Activated CD8-positive, alpha-beta T cell treated with anti-CD3 and anti-CD28 coated beads for 36 hours (primary cell): Measurements from ENCODE around the gene ARHGAP26. TPM values are rescaled to one million over a fixed set of nuclear protein-coding genes. Genes with fewer than 3 reads are reported as not detected.

Experiments
- ATAC-seq: fragments of 200-7000 bp; cut with Tn5 transposase; one replicate; pipeline ENCODE4 v1.10.0; 2021; ENCODE audit warnings: mild to moderate bottlenecking, moderate library complexity
- CTCF ChIA-PET: fragments of 350-600 bp; sonication (Branson Sonifier 250); formaldehyde crosslinking; loops from one replicate; lab custom pipeline; 2021; ENCODE audit warnings: antibody characterized with exemption; lab: Charles Lee
- POLR2A ChIA-PET: fragments of 350-600 bp; sonication (Branson Sonifier 250); formaldehyde crosslinking; loops from one replicate; lab custom pipeline; 2021; ENCODE audit warnings: antibody characterized with exemption; lab: Charles Lee
- DNase-seq: peaks from one replicate; pipeline ENCODE4 v3.0.0-alpha.2; 2020
- H3K27ac Mint-ChIP-seq: one replicate; pipeline ENCODE4 v1.8.0; 2021; ENCODE audit warnings: mild to moderate bottlenecking, mixed read lengths
- H3K27me3 Mint-ChIP-seq: one replicate; pipeline ENCODE4 v1.8.0; 2021; ENCODE audit warnings: mixed read lengths
- H3K36me3 Mint-ChIP-seq: one replicate; pipeline ENCODE4 v1.8.0; 2021; ENCODE audit warnings: low read depth, mixed read lengths
- H3K4me1 Mint-ChIP-seq: one replicate; pipeline ENCODE4 v1.8.0; 2021; ENCODE audit warnings: low read depth, mixed read lengths
- H3K4me3 Mint-ChIP-seq: one replicate; pipeline ENCODE4 v1.8.0; 2021; ENCODE audit warnings: mild to moderate bottlenecking, moderate library complexity, mixed read lengths
- H3K9me3 Mint-ChIP-seq: one replicate; pipeline ENCODE4 v1.8.0; 2021; ENCODE audit warnings: mixed read lengths
- CTCF ChIP-seq: fragments of 200-600 bp; IDR thresholded peaks from one replicate; pipeline ENCODE4 v1.8.0; 2022; ENCODE audit warnings: antibody characterized with exemption, mild to moderate bottlenecking
- intact Hi-C: fragments of 100-400 bp; cut with micrococcal nuclease; formaldehyde crosslinking; loops from one replicate; pipeline ENCODE4 v1.10.0; 2022
- total RNA-seq, 2 experiments: library from RNA; stranded (reverse); gene quantifications; one replicate each; pipeline ENCODE4 v1.2.3, GENCODE V29; 2021

The ARHGAP26 gene
- total RNA-seq, 2 experiments from 2014 or later: 12.7 to 18.0 TPM

- Mint-ChIP-seq H3K4me1 (peaks cover 22% of the 10 kb centered on the region), H3K27ac (no peak overlapping the region), H3K9me3 (no peaks in the 10 kb centered on the region), H3K4me3 (no peak overlapping the region), H3K27me3 (no peaks in the 10 kb centered on the region), H3K36me3 (peaks cover 38% of the 10 kb centered on the region)
- ChIA-PET CTCF (interaction anchor here (0.5 kb wide), 1 partner anchor 173 kb away, joined by 3 read pairs; no protein-coding TSS in a partner anchor), POLR2A (interaction anchor here (0.7 kb wide), 2 partner anchors 390 to 786 kb away, joined by 3 to 6 read pairs; no protein-coding TSS in a partner anchor)
- TF ChIP-seq CTCF: no peak
- DNase-seq: no peak
- no peak for ATAC-seq
- intact Hi-C loops: no loop called here
Measured at GRCh38 chr5:143046314-143046713, 276.1 kb downstream of the ARHGAP26 start.

GRCh38 chr5:143047091-143047490, 276.9 kb downstream of the ARHGAP26 start:
- Mint-ChIP-seq H3K9me3 (no peaks in the 10 kb centered on the region), H3K27me3 (no peaks in the 10 kb centered on the region), H3K4me3 (no peak overlapping the region), H3K4me1 (peaks cover 27% of the 10 kb centered on the region), H3K27ac (no peak overlapping the region), H3K36me3 (peaks cover 37% of the 10 kb centered on the region)
- DNase-seq: no peak
- intact Hi-C loops: no loop called here
- TF ChIP-seq CTCF: no peak
- peak; percentile 56 for ATAC-seq
- POLR2A ChIA-PET: interaction anchor here (1.5 kb wide), 1 partner anchor 8 kb away, joined by 3 read pairs; no protein-coding TSS in a partner anchor
- CTCF ChIA-PET: no interaction called here

- Mint-ChIP-seq H3K4me1 (peaks cover 53% of the 10 kb centered on the region), H3K9me3 (no peaks in the 10 kb centered on the region), H3K36me3 (peaks cover 17% of the 10 kb centered on the region), H3K27ac (peak overlapping the region; percentile 37), H3K4me3 (no peak overlapping the region), H3K27me3 (no peaks in the 10 kb centered on the region)
- ChIA-PET CTCF (no interaction called here), POLR2A (interaction anchor here (0.7 kb wide), 1 partner anchor 565 kb away, joined by 6 read pairs; no protein-coding TSS in a partner anchor)
- DNase-seq (no peak), ATAC-seq (no peak)
- no peak for TF ChIP-seq CTCF
- intact Hi-C loops: loop anchor here (10.0 kb wide), 1 partner anchor 45 kb away; no protein-coding TSS in a partner anchor
Measured at GRCh38 chr5:143050183-143050582, 280.0 kb downstream of the ARHGAP26 start.

GRCh38 chr5:143051244-143052058, 281.3 kb downstream of the ARHGAP26 start:
- no peaks in the 10 kb centered on the region for H3K27me3 Mint-ChIP-seq
- ChIA-PET POLR2A (no interaction called here), CTCF (no interaction called here)
- no peak overlapping the region for H3K4me3 Mint-ChIP-seq
- no peak for DNase-seq
- ATAC-seq: no peak
- intact Hi-C loops: loop anchor here (10.0 kb wide), 1 partner anchor 47 kb away; no protein-coding TSS in a partner anchor
- no peak for TF ChIP-seq CTCF
- no peaks in the 10 kb centered on the region for H3K9me3 Mint-ChIP-seq
- peaks cover 18% of the 10 kb centered on the region for H3K36me3 Mint-ChIP-seq
- H3K4me1 Mint-ChIP-seq: peaks cover 63% of the 10 kb centered on the region
- H3K27ac Mint-ChIP-seq: no peak overlapping the region
